GM13977 (cell line): ENCODE results near the gene ABTB2.
"Not testable (repeated sequence)": the region's sequence is repeated elsewhere in the genome, so short reads cannot be mapped to it uniquely, and the experiment has no call there.

Experiments
- DNase-seq: peaks from one replicate; pipeline ENCODE4 v3.0.0; 2012; ENCODE audit warnings: low spot score
- CTCF ChIP-seq: IDR thresholded peaks from 2 replicates; pipeline ENCODE4 v1.5.1; 2012; ENCODE audit warnings: mild to moderate bottlenecking, control low read depth; ENCODE audit not compliant: insufficient read depth; ENCODE audit errors: extremely low read depth, missing control alignments
- in situ Hi-C: fragments of 300-500 bp; cut with MboI; formaldehyde crosslinking; loops from one replicate; pipeline ENCODE4 v1.12.0; 2022; ENCODE audit warnings: low sequenced_read_pairs, low pct_unique_long_range_greater_than_20kb, mixed read lengths, inconsistent platforms; ENCODE audit not compliant: unreplicated experiment

The ABTB2 gene

GRCh38 chr11:34397811-34398210 lies 40.0 kb upstream of the ABTB2 start:
- no peak for TF ChIP-seq CTCF
- no peak for DNase-seq
- in situ Hi-C loops, result no loop called here

GRCh38 chr11:34397120-34397519 lies 39.3 kb upstream of the ABTB2 start:
- in situ Hi-C loops, result no loop called here
- no peak for DNase-seq
- no peak for TF ChIP-seq CTCF

- TF ChIP-seq CTCF, result no peak
- no peak for DNase-seq
- in situ Hi-C loops, result no loop called here
These were observed 38.2 kb upstream of the ABTB2 start for GRCh38 chr11:34395916-34396550.

GRCh38 chr11:34394771-34395300 lies 37.0 kb upstream of the ABTB2 start:
- in situ Hi-C loops, result no loop called here

GRCh38 chr11:34387653-34388052 lies 29.8 kb upstream of the ABTB2 start:
- in situ Hi-C loops, result no loop called here
- TF ChIP-seq CTCF, result no peak
- no peak for DNase-seq

More at GRCh38 chr11:34394771-34395300, 37.0 kb upstream of the ABTB2 start:
- no peak for TF ChIP-seq CTCF
- DNase-seq, result no peak

GRCh38 chr11:34386356-34386755 lies 28.5 kb upstream of the ABTB2 start:
- in situ Hi-C loops, DNase-seq: not testable (repeated sequence)

- in situ Hi-C loops, result no loop called here
- TF ChIP-seq CTCF, result no peak
- no peak for DNase-seq
These were observed 24.9 kb upstream of the ABTB2 start for GRCh38 chr11:34382532-34383276.
